ENCODE measurements around the gene CRYBA2. TPM values are rescaled to one million over a fixed set of nuclear protein-coding genes. Genes with fewer than 3 reads are reported as not detected.
A peak's percentile ranks its signal among the peaks of the same experiment; 100 is the strongest.

CRYBA2 gene
- total RNA-seq, 1 donor from 2014 or later: 0.49 TPM

DNA sequence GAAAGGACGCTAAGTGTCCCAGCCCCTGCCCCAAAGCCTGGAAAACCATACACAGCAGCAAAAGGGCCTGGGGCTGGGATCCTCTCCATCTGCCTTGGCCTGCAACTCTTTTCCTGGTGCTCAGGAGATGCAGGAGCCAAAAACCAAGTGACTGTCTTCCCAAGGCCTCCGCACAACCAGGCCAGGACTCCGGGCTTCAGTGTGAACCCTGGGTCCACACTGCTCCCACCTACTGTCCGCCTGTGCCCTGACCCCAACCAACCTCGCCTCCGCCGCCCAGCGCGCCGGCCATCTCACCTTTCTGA, 9.3 kb downstream of the CRYBA2 start:
- H3K36me3 Mint-ChIP-seq (ENCODE audit: unreplicated experiment): no peaks in the 10 kb centered on the region
- H3K27ac Mint-ChIP-seq (ENCODE audit: unreplicated experiment): no peak overlapping the region
- H3K4me3 Mint-ChIP-seq (ENCODE audit: unreplicated experiment): no peak overlapping the region
- H3K4me1 Mint-ChIP-seq (ENCODE audit: low read depth, unreplicated experiment): peaks cover 6% of the 10 kb centered on the region
- H3K9me3 Mint-ChIP-seq (ENCODE audit: unreplicated experiment): peaks cover 7% of the 10 kb centered on the region
- TF ChIP-seq, protein P1, sequence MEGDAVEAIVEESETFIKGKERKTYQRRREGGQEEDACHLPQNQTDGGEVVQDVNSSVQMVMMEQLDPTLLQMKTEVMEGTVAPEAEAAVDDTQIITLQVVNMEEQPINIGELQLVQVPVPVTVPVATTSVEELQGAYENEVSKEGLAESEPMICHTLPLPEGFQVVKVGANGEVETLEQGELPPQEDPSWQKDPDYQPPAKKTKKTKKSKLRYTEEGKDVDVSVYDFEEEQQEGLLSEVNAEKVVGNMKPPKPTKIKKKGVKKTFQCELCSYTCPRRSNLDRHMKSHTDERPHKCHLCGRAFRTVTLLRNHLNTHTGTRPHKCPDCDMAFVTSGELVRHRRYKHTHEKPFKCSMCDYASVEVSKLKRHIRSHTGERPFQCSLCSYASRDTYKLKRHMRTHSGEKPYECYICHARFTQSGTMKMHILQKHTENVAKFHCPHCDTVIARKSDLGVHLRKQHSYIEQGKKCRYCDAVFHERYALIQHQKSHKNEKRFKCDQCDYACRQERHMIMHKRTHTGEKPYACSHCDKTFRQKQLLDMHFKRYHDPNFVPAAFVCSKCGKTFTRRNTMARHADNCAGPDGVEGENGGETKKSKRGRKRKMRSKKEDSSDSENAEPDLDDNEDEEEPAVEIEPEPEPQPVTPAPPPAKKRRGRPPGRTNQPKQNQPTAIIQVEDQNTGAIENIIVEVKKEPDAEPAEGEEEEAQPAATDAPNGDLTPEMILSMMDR (IDR thresholded peaks at IDR 0.05; ENCODE audit: partially characterized antibody, unreplicated experiment): no peak
- H3K27me3 Mint-ChIP-seq (ENCODE audit: unreplicated experiment): peaks cover 35% of the 10 kb centered on the region
- DNase-seq: no peak

DNA sequence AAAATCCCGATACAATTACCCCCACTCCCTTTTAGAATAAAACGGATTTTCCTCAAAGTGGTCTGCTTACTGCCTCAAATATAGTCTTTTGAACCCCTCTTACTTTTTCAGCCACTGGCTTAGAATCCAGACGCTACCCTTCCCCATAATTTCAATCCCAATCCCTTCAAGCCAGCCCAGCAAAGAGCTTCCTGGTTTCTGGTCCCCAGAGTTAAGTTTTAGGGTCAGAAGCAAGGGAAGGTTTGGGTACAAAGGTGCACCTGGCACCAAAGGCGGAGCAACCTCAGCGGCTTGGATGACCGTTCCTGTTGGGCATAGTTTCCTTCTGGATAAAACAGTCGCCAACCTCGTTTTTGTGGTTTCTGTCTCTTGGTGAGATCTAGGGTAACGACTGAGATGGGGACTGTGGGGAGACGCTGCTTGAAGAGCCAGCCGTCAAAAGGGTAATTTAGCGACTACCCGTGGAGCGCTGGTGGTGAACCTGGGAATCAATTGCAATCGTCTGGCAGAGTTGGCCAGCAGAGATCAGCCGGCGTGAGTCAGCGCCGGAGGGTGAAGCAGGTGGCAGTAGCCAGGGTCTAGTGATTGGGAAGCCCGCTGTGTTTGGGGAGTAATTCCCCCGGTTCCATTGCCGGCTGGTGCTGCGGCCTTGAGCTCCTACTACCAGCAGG, 9.8 kb downstream of the CRYBA2 start:
- Mint-ChIP-seq H3K4me3 (ENCODE audit: unreplicated experiment) (peak overlapping the region; percentile 55), H3K27ac (ENCODE audit: unreplicated experiment) (no peak overlapping the region), H3K9me3 (ENCODE audit: unreplicated experiment) (peaks cover 7% of the 10 kb centered on the region), H3K27me3 (ENCODE audit: unreplicated experiment) (peaks cover 34% of the 10 kb centered on the region), H3K36me3 (ENCODE audit: unreplicated experiment) (no peaks in the 10 kb centered on the region), H3K4me1 (ENCODE audit: low read depth, unreplicated experiment) (peaks cover 6% of the 10 kb centered on the region)
- TF ChIP-seq, protein P1 (IDR thresholded peaks at IDR 0.05; ENCODE audit: partially characterized antibody, unreplicated experiment): no peak
- no peak for DNase-seq

DNA sequence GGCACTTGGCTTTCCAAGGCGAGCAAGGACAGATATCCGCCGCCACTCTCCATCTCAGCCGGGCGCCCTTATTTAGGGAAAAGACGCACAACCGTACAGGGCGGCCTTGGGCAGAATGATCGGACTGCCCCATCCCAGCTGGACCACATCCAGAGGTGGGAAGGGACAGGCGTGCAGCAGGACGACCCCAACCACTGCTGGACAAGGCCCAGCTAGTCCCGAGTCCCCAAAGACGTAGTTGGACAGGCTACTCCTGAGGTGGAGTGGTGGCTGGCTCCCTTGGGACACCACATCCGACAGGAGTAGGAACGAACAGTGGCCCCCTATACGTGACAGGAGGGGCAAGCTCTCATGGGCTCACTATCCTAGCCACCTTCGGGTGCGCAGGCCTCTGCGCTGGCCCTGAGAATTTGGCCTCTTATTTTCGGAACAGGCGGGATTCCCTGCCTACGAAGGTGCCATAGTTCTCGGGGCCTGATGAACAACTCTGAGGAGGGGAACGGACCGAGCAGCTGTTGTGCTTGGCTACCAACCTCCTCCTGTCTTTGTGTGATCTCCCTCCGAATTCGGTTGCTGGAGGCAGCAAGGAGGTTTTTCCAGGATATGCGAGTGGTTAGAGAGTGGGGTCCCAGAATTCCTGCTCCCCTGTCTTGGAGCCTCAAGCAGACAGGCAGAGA, 10.5 kb downstream of the CRYBA2 start:
- H3K4me3 Mint-ChIP-seq (ENCODE audit: unreplicated experiment): peak overlapping the region; percentile 59
- H3K27ac Mint-ChIP-seq (ENCODE audit: unreplicated experiment): no peak overlapping the region
- peaks cover 6% of the 10 kb centered on the region for H3K4me1 Mint-ChIP-seq (ENCODE audit: low read depth, unreplicated experiment)
- H3K27me3 Mint-ChIP-seq (ENCODE audit: unreplicated experiment): peaks cover 34% of the 10 kb centered on the region
- no peak for DNase-seq
- H3K9me3 Mint-ChIP-seq (ENCODE audit: unreplicated experiment): peaks cover 7% of the 10 kb centered on the region
- no peaks in the 10 kb centered on the region for H3K36me3 Mint-ChIP-seq (ENCODE audit: unreplicated experiment)
- TF ChIP-seq, protein P1 (IDR thresholded peaks at IDR 0.05; ENCODE audit: partially characterized antibody, unreplicated experiment): no peak

DNA sequence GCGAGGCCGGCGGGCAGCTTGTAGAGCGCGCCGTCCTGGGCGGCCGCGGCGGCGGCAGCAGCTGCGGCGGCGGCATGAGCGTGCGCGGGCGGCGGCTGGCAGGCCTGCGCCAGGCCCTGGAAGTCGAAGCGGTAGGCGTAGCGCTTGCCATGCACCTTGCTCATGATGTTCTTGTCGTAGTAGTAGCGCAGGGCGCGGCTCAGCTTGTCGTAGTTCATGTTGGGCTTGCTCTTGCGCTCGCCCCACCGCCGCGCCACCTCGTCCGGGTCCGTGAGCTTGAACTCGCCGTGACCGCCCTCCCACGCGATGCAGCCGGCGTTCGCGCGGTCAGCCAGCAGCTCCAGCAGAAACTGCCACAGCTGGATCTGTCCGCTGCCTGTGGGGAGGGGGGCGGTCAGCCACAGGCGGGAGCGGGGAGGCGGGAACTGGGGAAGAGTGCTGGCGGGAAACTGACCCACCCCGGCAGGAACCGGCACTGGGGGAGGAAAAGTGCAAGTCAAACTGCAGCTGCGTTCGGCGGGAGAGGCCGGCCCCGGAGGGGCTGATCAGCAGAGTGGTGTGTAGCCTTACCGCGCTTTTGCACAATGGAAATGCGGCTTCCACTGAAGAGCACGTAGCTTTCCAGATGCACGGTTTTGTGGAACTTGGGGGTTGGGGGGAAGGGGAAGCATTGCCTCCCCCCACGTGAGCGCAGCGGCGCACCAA, 11.2 kb downstream of the CRYBA2 start:
- Mint-ChIP-seq H3K27ac (ENCODE audit: unreplicated experiment) (no peak overlapping the region), H3K4me3 (ENCODE audit: unreplicated experiment) (peak overlapping the region; percentile 59)

More for the DNA sequence above, 11.2 kb downstream of the CRYBA2 start:
- DNase-seq: peak; percentile 59
- peaks cover 30% of the 10 kb centered on the region for H3K27me3 Mint-ChIP-seq (ENCODE audit: unreplicated experiment)
- H3K9me3 Mint-ChIP-seq (ENCODE audit: unreplicated experiment): peaks cover 4% of the 10 kb centered on the region
- TF ChIP-seq, protein P1 (IDR thresholded peaks at IDR 0.05; ENCODE audit: partially characterized antibody, unreplicated experiment): no peak
- H3K36me3 Mint-ChIP-seq (ENCODE audit: unreplicated experiment): no peaks in the 10 kb centered on the region
- H3K4me1 Mint-ChIP-seq (ENCODE audit: low read depth, unreplicated experiment): peaks cover 6% of the 10 kb centered on the region
